K562 (cell line): ENCODE data around the gene MLXIPL. TPM values are rescaled to one million over a fixed set of nuclear protein-coding genes. Genes with fewer than 3 reads are reported as not detected.
A peak's percentile ranks its signal among the peaks of the same experiment; 100 is the strongest.

Source experiments
- ATF4 ChIP-seq: fragments of 450-650 bp; formaldehyde crosslinking; IDR thresholded peaks from 2 replicates; pipeline ENCODE4 v1.4.0; 2022; ENCODE audit warnings: mild to moderate bottlenecking, moderate library complexity
- CHD2 ChIP-seq: IDR thresholded peaks from 2 replicates; pipeline ENCODE4 v1.6.1; 2011; ENCODE audit warnings: low read depth, low read length
- CHD4 ChIP-seq: fragments of 200-600 bp; sonication (generic); IDR thresholded peaks from 3 replicates; pipeline ENCODE4 v1.6.1; 2012; ENCODE audit warnings: low read depth, mild to moderate bottlenecking, mixed read lengths, low read length, inconsistent platforms; ENCODE audit not compliant: insufficient read depth, insufficient replicate concordance, poor library complexity, severe bottlenecking
- EHMT2 ChIP-seq: fragments of 450-650 bp; IDR thresholded peaks from 2 replicates; pipeline ENCODE4 v1.6.1; 2018; ENCODE audit warnings: antibody characterized with exemption
- ELF2 ChIP-seq: fragments of 250-450 bp; sonication (Bioruptor Pico); IDR thresholded peaks from 2 replicates; pipeline ENCODE4 v1.5.0; 2021; ENCODE audit warnings: mild to moderate bottlenecking
- FUS ChIP-seq: fragments of 200-400 bp; formaldehyde crosslinking; optimal IDR thresholded peaks from 2 replicates; pipeline ENCODE3; 2017; ENCODE audit warnings: low read depth, low read length
- ILK ChIP-seq: fragments of 450-650 bp; IDR thresholded peaks from 2 replicates; pipeline ENCODE4 v1.6.1; 2016; ENCODE audit warnings: missing genetic modification characterization, low read depth, mild to moderate bottlenecking, missing compliant biosample characterization, moderate library complexity, borderline replicate concordance
- MAFG ChIP-seq: fragments of 450-650 bp; conservative IDR thresholded peaks from 2 replicates; pipeline ENCODE4 v1.6.1; 2016; ENCODE audit warnings: missing genetic modification characterization, missing compliant biosample characterization
- MED1 ChIP-seq: sonication (generic); formaldehyde crosslinking; IDR thresholded peaks from 2 replicates; pipeline ENCODE4 v1.8.1; 2023; ENCODE audit warnings: missing genetic modification reagents, borderline replicate concordance
- NFYB ChIP-seq: IDR thresholded peaks from 2 replicates; pipeline ENCODE4 v1.6.1; 2011; ENCODE audit warnings: mild to moderate bottlenecking, moderate library complexity; ENCODE audit not compliant: insufficient read length; ENCODE audit errors: extremely low read depth
- NRF1 ChIP-seq, 2 experiments: fragments of 450-650 bp; IDR thresholded peaks in 1 of 2; conservative IDR thresholded peaks in 1 of 2; 2 replicates each; pipeline ENCODE4 v1.6.1; 2014; ENCODE audit warnings: mild to moderate bottlenecking in 2 of 2
- POLR2AphosphoS2 ChIP-seq: IDR thresholded peaks from 2 replicates; pipeline ENCODE4 v1.6.1; 2012; ENCODE audit warnings: low read length, improper control_type of control experiment
- RAD51 ChIP-seq: fragments of 450-650 bp; IDR thresholded peaks from 2 replicates; pipeline ENCODE4 v1.7.1; 2016; ENCODE audit warnings: low read depth, mild to moderate bottlenecking, borderline replicate concordance
- SMC3 ChIP-seq: conservative IDR thresholded peaks from 2 replicates; pipeline ENCODE4 v1.6.1; 2011; ENCODE audit warnings: low read depth, low read length, improper control_type of control experiment; ENCODE audit not compliant: insufficient read depth
- TSC22D4 ChIP-seq: fragments of 450-650 bp; IDR thresholded peaks from 2 replicates; pipeline ENCODE4 v1.6.1; 2016; ENCODE audit warnings: missing genetic modification characterization, missing biosample characterization, control low read depth
- XRCC4 ChIP-seq: IDR thresholded peaks from one replicate; pipeline ENCODE4 v1.6.1; 2011; ENCODE audit not compliant: insufficient read depth, insufficient read length; ENCODE audit errors: extremely low read depth
- ZNF134 ChIP-seq: fragments of 250-450 bp; sonication (Bioruptor Pico); conservative IDR thresholded peaks from 2 replicates; pipeline ENCODE4 v1.4.0; 2020
- ZNF197 ChIP-seq: fragments of 200-800 bp; sonication (Bioruptor generic); IDR thresholded peaks from 2 replicates; pipeline ENCODE4 v1.6.1; 2016; ENCODE audit warnings: low read depth, missing genetic modification characterization, missing compliant biosample characterization
- ZNF592 ChIP-seq: fragments of 450-650 bp; IDR thresholded peaks from 2 replicates; pipeline ENCODE4 v1.6.1; 2017; ENCODE audit warnings: antibody characterized with exemption, mild to moderate bottlenecking
- polyA plus RNA-seq, 8 experiments: library from polyadenylated mRNA; depleted of rRNA in 4 of 8; stranded (reverse) in 5 of 8; unstranded in 3 of 8; fragments of >200 nt; fragmentation: Nextera tagmentation in 2 of 8; fragmentation: Illumina TruSeq in 1 of 8; extraction: Ambion mirVana in 2 of 8; extraction: Trizol in 1 of 8; gene quantifications; 2 replicates each; pipeline versions ENCODE4 v1.2.1 to v1.2.3, GENCODE V29; 2011 to 2014; ENCODE audit warnings: inconsistent platforms in 1 of 8, missing spikeins in 1 of 8
- total RNA-seq, 7 experiments: library from RNA; depleted of rRNA in 6 of 7; stranded (reverse); fragments of >200 nt in 6 of 7; fragmentation: Illumina TruSeq in 2 of 7; extraction: Trizol in 2 of 7; gene quantifications; 2 replicates each; pipeline versions ENCODE4 v1.2.1 to v1.2.3, GENCODE V29; 2011 to 2021; ENCODE audit warnings: low replicate concordance in 1 of 7
- TF ChIP-seq, protein P1 (sequence below): sonication (generic); formaldehyde crosslinking; IDR thresholded peaks from 2 replicates; pipeline ENCODE4 v1.8.0; 2022; ENCODE audit warnings: mild to moderate bottlenecking, low read depth, missing genetic modification reagents
- TF ChIP-seq, protein P2 (sequence below), 2 experiments: fragments of 250-450 bp in 1 of 2; fragments of 450-650 bp in 1 of 2; sonication (Bioruptor Pico) in 1 of 2; IDR thresholded peaks; 2 replicates each; pipeline versions ENCODE4 v1.6.1 to v1.8.0; 2016 to 2021; ENCODE audit warnings: mild to moderate bottlenecking in 2 of 2, moderate library complexity in 2 of 2, missing compliant biosample characterization in 1 of 2, missing genetic modification characterization in 1 of 2

The MLXIPL gene
- total and polyA plus RNA-seq, 9 of the 15 experiments (the other 6 are each of a cell fraction or from before 2014, with no cell fraction given), result 0.11 to 18.4 (median 1.4) TPM

DNA sequence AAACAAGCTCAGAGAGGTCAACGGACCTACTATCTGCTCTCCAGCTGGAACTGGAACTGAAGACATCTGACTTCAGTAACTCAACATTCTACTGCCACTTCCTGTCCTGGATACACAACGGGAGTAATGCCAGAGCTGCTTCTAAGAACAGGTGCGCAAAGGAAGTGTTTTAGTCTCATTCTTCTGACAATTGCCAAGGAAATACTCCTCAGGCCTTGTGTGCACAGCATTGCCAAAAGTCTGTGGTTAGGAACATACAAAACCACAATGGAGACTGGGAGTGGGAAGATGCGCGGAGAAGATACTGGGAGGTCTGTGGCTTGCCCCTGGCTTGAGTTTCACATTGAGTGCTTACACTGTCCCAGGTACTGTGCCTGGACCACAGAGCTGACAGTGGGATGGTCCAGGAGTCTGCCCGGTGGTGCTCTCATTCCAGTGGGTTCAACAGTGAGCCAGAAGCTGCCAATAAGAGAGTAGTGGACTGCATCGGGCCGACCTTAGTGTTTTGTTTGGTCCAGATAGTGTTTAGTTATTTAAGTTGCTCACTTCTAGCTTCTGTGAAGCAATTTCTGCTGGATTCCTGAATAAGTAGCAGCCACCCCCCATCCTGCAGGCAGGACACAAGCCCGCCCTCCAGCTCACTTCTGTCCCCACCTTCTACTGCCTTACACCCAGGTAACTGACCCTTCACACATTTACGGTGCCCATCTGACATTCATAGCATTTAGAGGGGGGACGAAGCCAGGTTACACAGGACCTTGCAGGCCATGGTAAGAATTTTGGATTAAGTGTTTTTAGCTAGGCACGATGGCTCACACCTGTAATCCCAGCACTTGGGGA, 56.3 kb downstream of the MLXIPL start (continued):
- no peak for TF ChIP-seq ATF4 (CRISPR knock-in tag)
- TF ChIP-seq CHD4, result no peak
- TF ChIP-seq ZNF592, result no peak
- TF ChIP-seq XRCC4, result no peak
- no peak for TF ChIP-seq ZNF197
- TF ChIP-seq MAFG (tag), result no peak
- no peak for TF ChIP-seq TSC22D4 (tag)
- no peak for TF ChIP-seq FUS
- TF ChIP-seq ILK (tag), result no peak
- no peak for TF ChIP-seq NFYB
- TF ChIP-seq EHMT2, result no peak
- TF ChIP-seq, protein P1, sequence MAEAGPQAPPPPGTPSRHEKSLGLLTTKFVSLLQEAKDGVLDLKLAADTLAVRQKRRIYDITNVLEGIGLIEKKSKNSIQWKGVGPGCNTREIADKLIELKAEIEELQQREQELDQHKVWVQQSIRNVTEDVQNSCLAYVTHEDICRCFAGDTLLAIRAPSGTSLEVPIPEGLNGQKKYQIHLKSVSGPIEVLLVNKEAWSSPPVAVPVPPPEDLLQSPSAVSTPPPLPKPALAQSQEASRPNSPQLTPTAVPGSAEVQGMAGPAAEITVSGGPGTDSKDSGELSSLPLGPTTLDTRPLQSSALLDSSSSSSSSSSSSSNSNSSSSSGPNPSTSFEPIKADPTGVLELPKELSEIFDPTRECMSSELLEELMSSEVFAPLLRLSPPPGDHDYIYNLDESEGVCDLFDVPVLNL (CRISPR knock-in tag), result no peak
- TF ChIP-seq ZNF134 (CRISPR knock-in tag), result no peak
- TF ChIP-seq, protein P2, sequence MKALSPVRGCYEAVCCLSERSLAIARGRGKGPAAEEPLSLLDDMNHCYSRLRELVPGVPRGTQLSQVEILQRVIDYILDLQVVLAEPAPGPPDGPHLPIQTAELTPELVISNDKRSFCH (CRISPR knock-in tag; IDR thresholded peaks at IDR 0.05), result no peak
- TF ChIP-seq, protein P2 (tag; IDR thresholded peaks at IDR 0.05), result no peak
- TF ChIP-seq SMC3, result no peak
- TF ChIP-seq MED1 (CRISPR knock-in tag), result no peak
- no peak for TF ChIP-seq RAD51
- peak; percentile 98 for TF ChIP-seq POLR2AphosphoS2
- TF ChIP-seq CHD2, result no peak
- TF ChIP-seq NRF1 (conservative IDR thresholded peaks at IDR 0.05 in 1 of 2, IDR thresholded peaks at IDR 0.05 in 1 of 2), result 0 out of 4 replicates have a peak, but pooled peaks of 1 of the 2 experiments have one; percentile 29
- no peak for TF ChIP-seq ELF2 (CRISPR knock-in tag)
